GM12878 (cell line): Measurements from ENCODE around the gene HIVEP3. TPM values are rescaled to one million over a fixed set of nuclear protein-coding genes. Genes with fewer than 3 reads are reported as not detected.
A peak's percentile ranks its signal among the peaks of the same experiment; 100 is the strongest.

Experiments
- BMI1 ChIP-seq: fragments of 450-650 bp; IDR thresholded peaks from 2 replicates; pipeline ENCODE4 v1.6.1; 2016; ENCODE audit warnings: mild to moderate bottlenecking, moderate library complexity, borderline replicate concordance
- CEBPZ ChIP-seq: fragments of 150-350 bp; IDR thresholded peaks from 2 replicates; pipeline ENCODE4 v1.6.1; 2016; ENCODE audit warnings: low read depth, low read length
- CREM ChIP-seq: IDR thresholded peaks from 2 replicates; pipeline ENCODE4 v1.6.1; 2014; ENCODE audit warnings: antibody characterized with exemption, low read depth
- MEF2B ChIP-seq: fragments of 450-650 bp; IDR thresholded peaks from 2 replicates; pipeline ENCODE4 v1.6.1; 2018; ENCODE audit warnings: mild to moderate bottlenecking, moderate library complexity; ENCODE audit not compliant: partially characterized antibody, poor library complexity, severe bottlenecking
- MYB ChIP-seq: fragments of 150-350 bp; IDR thresholded peaks from 2 replicates; pipeline ENCODE4 v1.6.1; 2014; ENCODE audit warnings: mild to moderate bottlenecking, low read depth, low read length, borderline replicate concordance
- NBN ChIP-seq: fragments of 450-650 bp; IDR thresholded peaks from 2 replicates; pipeline ENCODE4 v1.6.1; 2016
- NR2F1 ChIP-seq: fragments of 450-650 bp; conservative IDR thresholded peaks from 2 replicates; pipeline ENCODE4 v1.6.1; 2017; ENCODE audit warnings: mild to moderate bottlenecking
- POLR2AphosphoS2 ChIP-seq: IDR thresholded peaks from 2 replicates; pipeline ENCODE4 v1.6.1; 2011; ENCODE audit warnings: low read depth, mild to moderate bottlenecking, low read length, improper control_type of control experiment, moderate library complexity
- POU2F2 ChIP-seq: IDR thresholded peaks from 3 replicates; pipeline ENCODE4 v1.6.1; 2011; ENCODE audit warnings: low read depth, mild to moderate bottlenecking, low read length, borderline replicate concordance
- RBBP5 ChIP-seq: fragments of 200-600 bp; sonication (generic); conservative IDR thresholded peaks from 2 replicates; pipeline ENCODE4 v1.6.1; 2016
- RELB ChIP-seq: fragments of 450-650 bp; IDR thresholded peaks from 2 replicates; pipeline ENCODE4 v1.6.1; 2017; ENCODE audit warnings: low read depth, mild to moderate bottlenecking, moderate library complexity
- SIX5 ChIP-seq: IDR thresholded peaks from 2 replicates; pipeline ENCODE4 v1.6.1; 2011; ENCODE audit warnings: mild to moderate bottlenecking, low read depth, low read length, moderate library complexity; ENCODE audit not compliant: severe bottlenecking
- USF2 ChIP-seq: IDR thresholded peaks from 2 replicates; pipeline ENCODE4 v1.6.1; 2011; ENCODE audit warnings: low read depth, low read length, improper control_type of control experiment, borderline replicate concordance
- ZNF274 ChIP-seq: IDR thresholded peaks from one replicate; pipeline ENCODE4 v1.8.0; 2011; ENCODE audit not compliant: insufficient read length, insufficient read depth
- polyA plus RNA-seq, 11 experiments: library from polyadenylated mRNA; depleted of rRNA in 4 of 11; unstranded in 6 of 11; stranded (reverse) in 5 of 11; fragments of >200 nt; fragmentation: Nextera tagmentation in 4 of 11; fragmentation: Illumina TruSeq in 1 of 11; extraction: Ambion mirVana in 4 of 11; extraction: Trizol in 1 of 11; gene quantifications; 1 replicate in 1 of 11; 2 replicates in 10 of 11; pipeline versions ENCODE4 v1.2.1 to v1.2.3, GENCODE V29; 2011 to 2016; ENCODE audit warnings: inconsistent platforms in 2 of 11, missing spikeins in 2 of 11, low read depth in 1 of 11
- total RNA-seq, 4 experiments: library from RNA; depleted of rRNA in 3 of 4; stranded (reverse); fragments of >200 nt in 3 of 4; fragmentation: Illumina TruSeq in 1 of 4; extraction: Trizol in 1 of 4; gene quantifications; 2 replicates each; pipeline versions ENCODE4 v1.2.1 to v1.2.3, GENCODE V29; 2013 to 2021

Gene HIVEP3
- total and polyA plus RNA-seq, 10 of the 15 experiments (the other 5 are each of a cell fraction or from before 2014, with no cell fraction given): 1.8 to 13.6 (median 3.8) TPM

- no peak for TF ChIP-seq USF2
- peak; percentile 97 for TF ChIP-seq MEF2B
- no peak for TF ChIP-seq CEBPZ
- peak; percentile 59; the same call in 1 of the 3 replicates for TF ChIP-seq POU2F2
- peak; percentile 66; the same call in 1 of the 2 replicates for TF ChIP-seq NR2F1
- TF ChIP-seq RELB: peak; percentile 95
- no peak for TF ChIP-seq RBBP5
- no peak for TF ChIP-seq SIX5
- TF ChIP-seq MYB: no peak
- TF ChIP-seq POLR2AphosphoS2: no peak
- TF ChIP-seq BMI1: peak; percentile 73
- no peak for TF ChIP-seq ZNF274
- TF ChIP-seq NBN: peak; percentile 82
- peak; percentile 32 for TF ChIP-seq CREM
Observed at GRCh38 chr1:41955461-41956159, 36.9 kb upstream of the HIVEP3 start (continued).
